CD4-positive, alpha-beta T cell treated with Interleukin-4 for 4 hours (primary cell): ENCODE data around the gene LRRC25.

Experiments used
- DNase-seq: peaks from one replicate; pipeline ENCODE4 v3.0.0-alpha.2; 2020

Gene LRRC25

DNA sequence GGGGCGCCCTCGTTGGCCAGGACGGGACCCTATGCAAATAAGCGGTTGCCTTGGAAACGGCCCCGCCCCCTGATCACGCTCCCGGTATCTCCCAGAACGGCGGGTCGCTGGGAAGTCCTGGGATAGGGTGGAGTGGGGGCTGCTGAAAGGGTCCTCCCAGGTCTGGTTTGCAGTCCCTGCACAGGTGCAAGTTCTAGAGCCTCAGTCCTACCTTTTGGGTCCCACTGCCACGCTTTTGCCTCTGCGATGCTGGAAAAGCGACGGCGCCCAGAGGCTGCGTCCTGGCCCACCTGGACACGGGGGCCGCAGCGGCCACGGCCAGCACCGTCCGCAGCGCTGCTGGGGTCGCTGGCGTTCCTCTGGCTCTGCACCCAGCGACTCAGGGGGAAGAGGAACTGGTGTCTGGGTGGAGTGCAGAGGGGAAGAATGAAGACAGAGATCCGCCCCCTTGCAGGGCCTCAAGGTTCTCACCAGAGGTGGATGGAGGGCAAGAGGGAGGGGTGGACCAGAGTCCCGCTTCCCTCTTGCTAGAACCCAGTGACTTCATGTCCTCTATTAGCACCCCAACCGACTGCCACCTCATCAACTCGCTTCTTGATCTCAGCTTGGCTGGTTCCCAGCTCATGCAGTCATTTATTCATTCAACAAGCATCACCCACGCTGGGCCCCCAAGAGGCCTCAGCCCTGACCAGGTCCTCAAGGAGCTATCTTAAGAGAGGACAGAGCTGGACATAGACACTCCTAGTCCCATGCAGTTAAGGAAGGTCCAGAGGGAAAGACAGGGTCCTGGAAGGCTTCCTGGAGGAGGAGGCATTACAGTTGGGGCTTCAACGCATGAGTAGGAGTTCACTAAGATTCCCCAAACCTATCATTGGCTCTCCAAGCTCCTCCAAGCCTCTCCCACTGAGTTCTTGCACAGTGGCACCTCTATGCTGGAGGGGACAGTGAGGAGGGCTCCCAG, at the start of gene LRRC25:
LRRC25 (minus strand) TSS at position 381 of the 961 bp plus-strand sequence. CDS start 659 bp downstream, outside the sequence.
- no peak for DNase-seq

GRCh38 chr19:18446811-18447359, 49.5 kb upstream of the LRRC25 start:
- no peak for DNase-seq

DNA sequence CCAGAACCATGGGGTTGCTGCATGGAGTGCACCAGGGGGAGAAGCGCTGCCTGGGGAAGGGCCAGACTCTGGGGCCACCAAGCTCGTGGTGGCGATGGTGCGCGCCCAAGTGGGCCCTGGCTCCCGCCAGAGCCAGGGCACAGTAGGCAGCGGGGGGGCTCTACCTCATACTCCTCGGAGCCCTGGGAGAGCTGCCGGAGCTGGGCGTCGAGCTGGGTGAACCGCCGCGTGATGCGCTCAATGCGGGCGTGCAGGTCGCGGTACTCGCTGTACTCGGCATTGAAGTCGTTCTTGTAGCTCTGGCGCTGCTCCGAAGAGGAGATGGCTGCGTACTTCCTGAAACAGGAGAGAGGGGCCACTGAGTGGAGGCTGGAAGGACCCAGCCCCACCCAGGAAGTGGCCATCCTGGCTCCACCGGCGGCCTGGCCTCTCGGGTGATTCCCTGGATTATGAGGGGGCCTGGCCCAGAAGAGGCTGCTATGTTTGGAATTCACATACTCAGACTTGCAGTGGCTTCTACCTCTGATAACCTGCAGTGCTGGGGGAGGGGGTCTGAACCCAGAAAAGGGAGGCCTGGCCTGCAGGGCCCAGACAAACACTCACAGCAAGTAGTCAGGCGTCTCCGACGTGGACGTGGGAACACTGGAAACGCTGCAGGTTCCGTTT, 48.9 kb upstream of the LRRC25 start:
- no peak for DNase-seq

DNA sequence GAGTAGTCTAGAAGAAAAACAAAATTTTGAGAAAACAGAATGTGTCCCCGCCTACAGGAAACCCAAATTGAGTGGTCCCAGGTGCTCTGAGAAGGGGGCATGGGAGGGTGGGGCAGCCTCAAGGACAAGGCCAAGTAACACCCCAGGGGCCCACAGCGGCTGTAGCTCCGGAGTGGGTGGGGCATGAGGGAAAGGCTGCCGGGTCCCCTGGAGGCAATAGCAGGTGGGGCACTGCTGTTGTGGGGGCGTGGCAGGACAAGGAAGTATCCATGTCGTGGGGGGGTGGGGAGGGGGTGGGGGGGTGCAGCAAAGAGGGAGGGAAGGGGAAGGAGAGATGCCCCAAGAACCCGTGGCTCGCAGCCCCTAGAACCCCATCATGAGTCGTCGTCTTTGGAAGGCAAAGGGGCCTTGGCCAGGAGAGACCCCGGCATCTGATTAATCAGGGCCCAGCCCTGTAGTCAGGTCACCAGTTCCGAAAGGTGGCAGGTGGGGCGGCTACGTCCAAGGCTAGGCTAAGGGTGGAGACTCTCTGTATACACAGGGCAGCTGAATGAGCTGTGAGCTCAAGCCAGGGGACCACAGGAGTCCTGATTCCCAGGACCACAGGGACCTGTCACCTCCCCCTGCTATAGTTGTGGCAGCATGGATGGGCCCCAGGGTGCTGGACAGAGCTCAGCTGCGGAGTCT, 48.0 kb upstream of the LRRC25 start:
- DNase-seq: no peak

- no peak for DNase-seq
Measured at GRCh38 chr19:18444513-18444912, 47.1 kb upstream of the LRRC25 start.

DNA sequence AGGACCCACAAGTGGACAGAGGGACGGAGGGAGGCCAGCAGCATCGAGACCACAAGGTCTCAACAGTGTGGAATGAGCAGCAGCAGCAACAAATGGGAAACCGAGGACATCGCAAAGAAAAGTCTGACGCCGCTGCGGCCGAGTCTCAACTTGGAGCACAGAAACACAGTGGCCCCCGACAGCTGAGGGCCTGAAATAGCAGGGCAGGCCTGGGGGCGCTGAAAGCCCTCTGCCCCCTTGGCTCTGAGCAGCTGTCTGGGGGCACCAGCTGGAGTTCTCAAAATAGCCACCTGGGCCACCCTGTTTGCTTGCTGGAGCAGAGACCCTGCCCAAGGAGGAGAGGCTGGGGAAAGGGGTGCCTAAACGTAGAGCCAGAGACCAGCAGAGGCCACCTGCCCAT, 46.4 kb upstream of the LRRC25 start:
- DNase-seq: no peak

GRCh38 chr19:18443406-18443805, 46.0 kb upstream of the LRRC25 start:
- DNase-seq: no peak

DNA sequence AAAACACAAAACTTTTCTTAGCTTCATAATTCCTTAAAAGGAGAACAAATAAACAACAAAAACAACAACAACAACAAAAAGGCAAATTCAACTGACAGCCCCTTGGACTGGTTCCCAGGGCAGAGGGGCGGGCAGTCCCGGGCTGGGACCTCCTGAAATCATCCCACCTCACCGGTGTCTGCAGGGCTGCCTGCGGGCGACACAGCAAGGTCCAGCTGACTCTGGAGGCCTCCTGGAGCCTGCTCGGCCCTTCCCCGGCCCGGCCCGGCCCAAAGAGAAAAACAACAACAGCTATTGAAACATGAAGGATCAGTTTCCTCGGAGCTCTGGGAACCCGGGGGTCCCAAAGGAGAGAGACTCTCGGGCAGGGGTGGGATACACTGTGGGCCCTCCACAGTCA, 45.5 kb upstream of the LRRC25 start:
- no peak for DNase-seq

- peak; percentile 50 for DNase-seq
Measured at GRCh38 chr19:18441804-18442788, 44.7 kb upstream of the LRRC25 start.

GRCh38 chr19:18440936-18441803, 43.7 kb upstream of the LRRC25 start:
- no peak for DNase-seq

- DNase-seq: no peak
Measured at GRCh38 chr19:18440415-18440877, 43.0 kb upstream of the LRRC25 start.

DNA sequence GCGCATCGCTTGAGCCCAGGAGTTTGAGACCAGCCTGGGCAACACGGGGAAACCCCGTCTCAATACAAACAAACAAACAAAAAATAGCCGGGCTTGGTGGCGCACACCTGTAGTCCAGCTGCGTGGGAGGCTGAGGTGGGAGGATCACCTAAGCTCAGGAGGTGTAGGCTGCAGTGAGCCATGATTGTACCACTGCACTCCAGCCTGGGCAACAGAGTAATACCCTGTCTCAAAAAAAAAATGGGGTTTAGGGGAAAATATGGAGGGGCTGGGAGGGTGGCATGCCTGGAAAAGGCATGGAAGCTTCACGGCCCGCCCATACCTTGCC, 42.5 kb upstream of the LRRC25 start:
- DNase-seq: no peak

- DNase-seq: no peak
Measured at GRCh38 chr19:18439025-18439909, 41.8 kb upstream of the LRRC25 start.

DNA sequence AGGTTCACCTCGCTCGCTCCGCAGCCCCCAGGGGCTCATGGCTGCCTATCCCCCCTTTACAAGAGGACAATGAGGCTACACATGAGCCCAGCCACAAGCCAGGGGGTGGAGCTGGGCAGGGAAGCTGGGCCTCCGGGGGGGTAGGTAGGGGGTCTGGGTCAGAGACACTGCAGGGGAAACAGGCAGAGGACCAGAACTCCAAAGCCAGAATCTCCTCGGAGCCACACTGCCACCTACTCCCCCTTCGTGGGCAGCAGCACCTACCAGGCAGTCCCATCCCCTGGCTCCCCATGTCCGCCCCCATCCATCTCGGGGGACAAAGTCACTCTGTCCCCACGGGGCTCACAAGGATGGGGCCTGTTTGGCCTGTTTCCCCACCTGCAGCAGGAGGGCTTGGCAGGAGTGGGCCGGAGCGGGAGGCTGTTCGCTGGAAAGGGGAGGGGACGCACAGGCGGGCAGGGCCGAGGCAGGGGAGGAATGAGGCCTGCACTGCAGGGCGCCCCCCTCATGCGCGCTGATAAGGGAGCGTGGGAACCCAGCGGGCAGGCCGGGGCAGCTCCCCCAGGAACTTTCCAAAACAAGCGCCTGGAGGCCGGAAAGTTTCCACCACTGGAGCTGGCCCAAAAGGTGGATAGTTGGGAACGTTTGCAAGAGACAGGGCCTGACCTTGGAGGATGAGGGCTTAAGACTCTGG, 41.1 kb upstream of the LRRC25 start:
- no peak for DNase-seq

DNA sequence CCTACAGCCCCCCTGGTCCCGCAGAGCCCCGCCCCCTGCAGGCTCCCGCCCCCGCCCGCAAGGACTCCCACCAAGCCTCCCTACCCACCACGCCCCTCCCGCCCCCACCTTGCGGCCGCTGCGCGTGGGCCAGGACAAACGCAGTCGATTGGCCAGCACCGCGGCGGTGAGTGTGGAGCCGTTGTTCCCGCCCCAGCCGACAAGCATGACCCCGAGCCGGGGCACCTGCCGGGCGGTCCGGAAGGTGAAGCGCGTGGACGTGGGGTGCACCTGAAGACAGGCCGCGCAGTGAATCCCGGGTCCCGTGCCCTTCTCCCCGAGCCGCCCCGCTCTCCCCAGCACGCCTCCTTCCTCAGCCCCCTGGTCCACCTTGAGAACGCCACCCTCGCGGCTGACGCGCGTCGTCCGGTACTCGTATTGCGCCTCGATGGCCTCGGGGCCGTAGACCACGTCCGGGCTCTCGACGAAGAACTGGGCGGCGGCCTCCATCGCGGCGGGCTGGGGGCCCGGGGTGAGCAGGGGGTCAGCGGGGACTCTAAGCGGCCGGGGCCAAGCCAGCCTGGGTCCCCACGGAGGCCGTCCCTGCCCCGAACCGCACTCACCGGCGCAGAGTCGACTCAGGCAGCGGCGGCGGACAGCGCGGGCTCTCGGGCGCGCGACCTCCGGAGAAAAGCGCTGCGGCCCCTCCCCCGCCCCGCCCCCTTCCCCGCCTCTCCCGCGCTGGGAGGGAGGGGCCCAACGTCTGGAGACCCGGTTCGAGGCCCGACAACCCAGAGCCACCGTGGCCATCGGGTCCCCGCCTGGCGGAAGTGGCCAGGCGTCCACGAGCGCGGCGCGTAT, 40.3 kb upstream of the LRRC25 start, which contains the start of gene ISYNA1:
ISYNA1 (minus strand) TSS at position 643 of the 840 bp plus-strand sequence; CDS start at position 489, 154 bp downstream.
- no peak for DNase-seq

GRCh38 chr19:18436671-18437490, 39.5 kb upstream of the LRRC25 start:
- DNase-seq: peak; percentile 81
